Mammary epithelial cell (primary cell): Measurements from ENCODE around the gene OTOP1.
"Not testable (repeated sequence)": the region's sequence is repeated elsewhere in the genome, so short reads cannot be mapped to it uniquely, and the experiment has no call there.

Source experiments
- EZH2 ChIP-seq: IDR thresholded peaks from 2 replicates; pipeline ENCODE4 v1.6.1; 2012; ENCODE audit warnings: low read length, inconsistent platforms, borderline replicate concordance
- TF ChIP-seq, protein P1 (sequence below), 2 donors: IDR thresholded peaks in 1 of 2; conservative IDR thresholded peaks in 1 of 2; 2 replicates each; pipeline ENCODE4 v1.5.1; 2011 to 2012; ENCODE audit warnings: inconsistent platforms in 2 of 2, low read length in 2 of 2, mild to moderate bottlenecking in 2 of 2, control low read depth in 1 of 2, low read depth in 1 of 2; ENCODE audit not compliant: insufficient read depth in 1 of 2; ENCODE audit errors: extremely low read depth in 1 of 2

DNA sequence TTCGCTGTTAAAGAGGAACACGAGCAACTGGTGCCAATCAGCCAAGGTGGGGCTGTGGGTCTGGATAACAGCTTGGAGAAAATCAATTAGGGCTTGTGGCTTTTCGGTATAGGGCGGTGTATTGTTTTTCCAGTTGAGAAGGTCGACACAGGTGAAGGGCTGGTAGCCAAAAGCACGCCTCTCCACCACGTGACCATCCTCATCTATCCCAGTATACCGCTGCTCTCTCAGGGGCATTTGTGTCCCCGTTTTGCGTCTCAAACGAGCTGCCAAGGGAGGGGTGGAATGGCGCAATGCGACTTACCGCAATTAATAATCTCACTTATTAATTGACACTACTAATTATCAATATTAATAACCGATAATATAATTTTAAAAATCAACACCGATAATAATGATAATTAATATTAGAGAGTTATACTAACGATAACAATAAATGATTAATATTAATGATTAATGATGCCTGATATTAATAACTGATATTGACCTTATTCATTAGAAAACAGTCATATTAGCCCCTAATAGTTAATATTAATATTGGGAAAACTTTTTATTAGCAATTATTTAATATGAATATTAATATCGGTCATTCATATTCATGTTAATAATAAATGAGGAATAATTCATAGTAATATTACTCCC is 62.1 kb downstream of the OTOP1 start:
- TF ChIP-seq, protein P1, sequence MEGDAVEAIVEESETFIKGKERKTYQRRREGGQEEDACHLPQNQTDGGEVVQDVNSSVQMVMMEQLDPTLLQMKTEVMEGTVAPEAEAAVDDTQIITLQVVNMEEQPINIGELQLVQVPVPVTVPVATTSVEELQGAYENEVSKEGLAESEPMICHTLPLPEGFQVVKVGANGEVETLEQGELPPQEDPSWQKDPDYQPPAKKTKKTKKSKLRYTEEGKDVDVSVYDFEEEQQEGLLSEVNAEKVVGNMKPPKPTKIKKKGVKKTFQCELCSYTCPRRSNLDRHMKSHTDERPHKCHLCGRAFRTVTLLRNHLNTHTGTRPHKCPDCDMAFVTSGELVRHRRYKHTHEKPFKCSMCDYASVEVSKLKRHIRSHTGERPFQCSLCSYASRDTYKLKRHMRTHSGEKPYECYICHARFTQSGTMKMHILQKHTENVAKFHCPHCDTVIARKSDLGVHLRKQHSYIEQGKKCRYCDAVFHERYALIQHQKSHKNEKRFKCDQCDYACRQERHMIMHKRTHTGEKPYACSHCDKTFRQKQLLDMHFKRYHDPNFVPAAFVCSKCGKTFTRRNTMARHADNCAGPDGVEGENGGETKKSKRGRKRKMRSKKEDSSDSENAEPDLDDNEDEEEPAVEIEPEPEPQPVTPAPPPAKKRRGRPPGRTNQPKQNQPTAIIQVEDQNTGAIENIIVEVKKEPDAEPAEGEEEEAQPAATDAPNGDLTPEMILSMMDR (conservative IDR thresholded peaks at IDR 0.05 in 1 of 2, IDR thresholded peaks at IDR 0.05 in 1 of 2; ENCODE audit: extremely low read depth in 1 of 2, insufficient read depth in 1 of 2, low read depth in 1 of 2, low read length in 2 of 2) = not testable (repeated sequence)
- not testable (repeated sequence) for TF ChIP-seq EZH2
